ENCODE measurements around the gene NEDD4.

GRCh38 chr15:56028430-56028829, 35.0 kb upstream of the NEDD4 start:
- TF ChIP-seq, protein P1, sequence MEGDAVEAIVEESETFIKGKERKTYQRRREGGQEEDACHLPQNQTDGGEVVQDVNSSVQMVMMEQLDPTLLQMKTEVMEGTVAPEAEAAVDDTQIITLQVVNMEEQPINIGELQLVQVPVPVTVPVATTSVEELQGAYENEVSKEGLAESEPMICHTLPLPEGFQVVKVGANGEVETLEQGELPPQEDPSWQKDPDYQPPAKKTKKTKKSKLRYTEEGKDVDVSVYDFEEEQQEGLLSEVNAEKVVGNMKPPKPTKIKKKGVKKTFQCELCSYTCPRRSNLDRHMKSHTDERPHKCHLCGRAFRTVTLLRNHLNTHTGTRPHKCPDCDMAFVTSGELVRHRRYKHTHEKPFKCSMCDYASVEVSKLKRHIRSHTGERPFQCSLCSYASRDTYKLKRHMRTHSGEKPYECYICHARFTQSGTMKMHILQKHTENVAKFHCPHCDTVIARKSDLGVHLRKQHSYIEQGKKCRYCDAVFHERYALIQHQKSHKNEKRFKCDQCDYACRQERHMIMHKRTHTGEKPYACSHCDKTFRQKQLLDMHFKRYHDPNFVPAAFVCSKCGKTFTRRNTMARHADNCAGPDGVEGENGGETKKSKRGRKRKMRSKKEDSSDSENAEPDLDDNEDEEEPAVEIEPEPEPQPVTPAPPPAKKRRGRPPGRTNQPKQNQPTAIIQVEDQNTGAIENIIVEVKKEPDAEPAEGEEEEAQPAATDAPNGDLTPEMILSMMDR (IDR thresholded peaks at IDR 0.05; ENCODE audit: low read depth, low read length), result no peak
- TF ChIP-seq POLR2A (IDR thresholded peaks at IDR 0.05; ENCODE audit: extremely low read depth, insufficient read length), result no peak

Data from NB4 (cell line).